Vagina (tissue), 2 donors: Measurements from ENCODE around the gene TRIM67. TPM values are rescaled to one million over a fixed set of nuclear protein-coding genes. Genes with fewer than 3 reads are reported as not detected.

Experiments
- DNase-seq, 2 donors: peaks; one replicate each; pipeline ENCODE4 v3.0.0-alpha.2; 2017; ENCODE audit errors: extremely low spot score in 2 of 2
- H3K27ac ChIP-seq: fragments of 200-600 bp; sonication (generic); one replicate; pipeline ENCODE4 v1.5.1; 2019
- H3K27me3 ChIP-seq: fragments of 200-600 bp; sonication (generic); one replicate; pipeline ENCODE4 v1.5.1; 2019
- H3K36me3 ChIP-seq, 2 donors: fragments of 200-600 bp; sonication (generic); one replicate each; pipeline ENCODE4 v1.5.1; 2017 to 2019
- H3K4me1 ChIP-seq: fragments of 200-600 bp; sonication (generic); one replicate; pipeline ENCODE4 v1.5.1; 2019
- H3K4me3 ChIP-seq, 2 donors: fragments of 200-600 bp; sonication (generic); 1 replicate in 1 of 2; 2 replicates in 1 of 2; pipeline ENCODE4 v1.5.1; 2016 to 2019
- H3K9me3 ChIP-seq: fragments of 200-600 bp; sonication (generic); one replicate; pipeline ENCODE4 v1.5.1; 2019
- CTCF ChIP-seq, 3 experiments: fragments of 450-650 bp in 2 of 3; fragments of 200-600 bp in 1 of 3; sonication (generic) in 1 of 3; IDR thresholded peaks; one replicate each; pipeline ENCODE4 v1.5.1; 2017 to 2019; ENCODE audit warnings: antibody characterized with exemption in 3 of 3, mild to moderate bottlenecking in 2 of 3, moderate library complexity in 2 of 3
- POLR2A ChIP-seq, 2 donors: fragments of 450-650 bp; IDR thresholded peaks; one replicate each; pipeline ENCODE4 v1.6.1; 2017; ENCODE audit warnings: antibody characterized with exemption in 2 of 2, mild to moderate bottlenecking in 2 of 2, moderate library complexity in 2 of 2
- POLR2AphosphoS5 ChIP-seq, 2 donors: sonication (generic); formaldehyde crosslinking; IDR thresholded peaks; one replicate each; pipeline ENCODE4 v1.9.0; 2017; ENCODE audit warnings: antibody characterized with exemption in 2 of 2, mild to moderate bottlenecking in 2 of 2, low read depth in 1 of 2; ENCODE audit not compliant: insufficient read depth in 1 of 2
- intact Hi-C: fragments of 100-400 bp; cut with DNase I; formaldehyde crosslinking; loops from one replicate; pipeline ENCODE4 v1.15.1; 2023
- total RNA-seq: library from RNA; depleted of rRNA; stranded (reverse); fragments of >200 nt; gene quantifications from one replicate; pipeline ENCODE4 v1.2.3, GENCODE V29; 2016

The TRIM67 gene
- total RNA-seq, 1 donor from 2014 or later = not detected

- DNase-seq = no peak
- Histone ChIP-seq H3K4me3 (no peak overlapping the region), H3K27ac (no peak overlapping the region), H3K9me3 (no peaks in the 10 kb centered on the region), H3K27me3 (no peaks in the 10 kb centered on the region), H3K4me1 (no peaks in the 10 kb centered on the region), H3K36me3 (peaks cover 0 to 78% of the 10 kb centered on the region in 2 donors)
- intact Hi-C loops = no loop called here
- TF ChIP-seq POLR2AphosphoS5 (IDR thresholded peaks at IDR 0.05; ENCODE audit: insufficient read depth in 1 of 2, low read depth in 1 of 2) (no peak), POLR2A (IDR thresholded peaks at IDR 0.05) (no peak), CTCF (IDR thresholded peaks at IDR 0.05) (no peak)
Measured at GRCh38 chr1:231265379-231265778, 103.5 kb downstream of the TRIM67 start.

- peaks cover 0 to 76% of the 10 kb centered on the region in 2 donors for H3K36me3 ChIP-seq
Measured at GRCh38 chr1:231266811-231267322, 105.0 kb downstream of the TRIM67 start.

More at GRCh38 chr1:231266811-231267322, 105.0 kb downstream of the TRIM67 start:
- H3K27ac ChIP-seq = no peak overlapping the region
- DNase-seq = no peak
- intact Hi-C loops = no loop called here
- H3K27me3 ChIP-seq = no peaks in the 10 kb centered on the region
- no peak for TF ChIP-seq POLR2AphosphoS5 (IDR thresholded peaks at IDR 0.05; ENCODE audit: insufficient read depth in 1 of 2, low read depth in 1 of 2)
- TF ChIP-seq POLR2A (IDR thresholded peaks at IDR 0.05) = no peak
- no peak for TF ChIP-seq CTCF (IDR thresholded peaks at IDR 0.05)
- H3K9me3 ChIP-seq = no peaks in the 10 kb centered on the region
- H3K4me1 ChIP-seq = no peaks in the 10 kb centered on the region
- H3K4me3 ChIP-seq = no peak overlapping the region

Other genes starting within 250 kb of the TRIM67 start
- 37.1 TPM for gene TTC13, start 183.2 kb upstream of the TRIM67 start, total RNA-seq
- 18.7 TPM for gene ARV1, start 183.0 kb upstream of the TRIM67 start, total RNA-seq
- 37.3 TPM for gene FAM89A, start 121.8 kb upstream of the TRIM67 start, total RNA-seq
- 28.7 TPM for gene GNPAT, start 79.2 kb downstream of the TRIM67 start, total RNA-seq
- 11.5 TPM for gene EXOC8, start 175.8 kb downstream of the TRIM67 start, total RNA-seq
- gene SPRTN, start 176.2 kb downstream of the TRIM67 start, total RNA-seq = 22.6 TPM